DMS153 (cell line): ENCODE measurements around the gene TAF8.

Experiments
- DNase-seq: peaks from one replicate; lab custom pipeline; 2025; lab: John Stamatoyannopoulos, UW

Gene TAF8

GRCh38 chr6:42095776-42096541, 45.6 kb downstream of the TAF8 start:
- DNase-seq, result no peak

- no peak for DNase-seq
Observed at GRCh38 chr6:42099340-42100028, 49.2 kb downstream of the TAF8 start.

DNA sequence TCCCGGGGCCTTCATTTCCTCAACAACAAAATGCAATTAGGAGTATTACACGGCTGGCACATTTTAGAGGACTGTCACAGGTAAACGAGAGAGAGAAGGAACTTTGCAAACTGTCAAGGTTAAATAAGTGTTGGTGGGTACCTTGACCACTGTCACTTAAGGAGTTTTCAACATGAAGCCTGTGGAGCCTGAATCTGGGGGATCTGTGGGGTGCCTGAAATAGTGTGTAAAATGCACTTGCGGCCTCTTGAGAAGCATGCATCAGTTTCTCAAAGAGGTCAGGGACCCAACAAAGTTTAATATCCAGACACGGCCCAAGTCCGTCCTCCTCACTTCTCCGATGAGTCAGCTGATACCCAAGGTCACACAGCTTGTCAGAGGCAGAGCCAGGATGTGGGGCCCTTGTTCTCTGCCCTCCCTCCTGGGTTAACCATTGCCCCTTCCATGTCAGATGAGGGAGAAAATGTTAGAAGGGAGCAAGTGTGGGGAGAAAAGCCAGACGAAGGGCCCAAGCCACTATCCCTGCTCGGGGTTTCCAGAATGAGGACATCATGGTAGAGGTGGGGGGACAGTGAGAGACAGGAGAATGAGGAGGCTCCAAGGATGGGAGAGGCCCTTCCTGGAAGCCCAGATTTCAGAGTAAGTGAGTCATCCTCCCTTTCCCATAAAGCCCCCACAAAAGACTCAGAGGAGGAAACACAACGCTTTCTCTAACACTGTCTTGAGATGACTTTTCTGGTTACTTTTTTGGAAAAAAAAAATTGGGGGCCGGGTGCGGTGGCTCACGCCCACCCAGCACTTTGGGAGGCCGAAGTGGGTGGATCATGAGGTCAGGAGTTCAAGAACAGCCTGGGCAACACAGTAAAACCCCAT, 49.9 kb downstream of the TAF8 start:
- no peak for DNase-seq

- DNase-seq, result no peak
Observed at GRCh38 chr6:42101186-42101657, 50.9 kb downstream of the TAF8 start.

DNA sequence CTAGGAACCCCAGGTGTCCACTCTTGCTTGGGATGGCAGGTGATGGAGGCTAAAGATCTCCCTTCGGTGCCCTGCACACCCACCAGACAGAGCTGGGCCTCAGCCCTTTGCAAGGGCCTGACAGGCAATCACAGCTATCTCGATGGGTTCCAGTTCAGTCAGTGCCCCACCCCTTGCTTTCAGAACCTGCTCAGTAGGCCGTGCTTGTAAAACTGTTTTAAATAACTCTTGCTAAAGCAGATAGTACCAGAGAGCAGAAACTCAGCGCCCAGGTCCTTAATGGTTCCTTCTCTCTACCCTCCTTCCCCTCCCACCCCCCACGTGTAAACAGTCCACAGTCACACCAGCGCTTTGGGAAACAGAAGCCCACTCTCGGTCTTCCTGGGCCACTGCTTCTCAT, 52.9 kb downstream of the TAF8 start:
- no peak for DNase-seq

DNA sequence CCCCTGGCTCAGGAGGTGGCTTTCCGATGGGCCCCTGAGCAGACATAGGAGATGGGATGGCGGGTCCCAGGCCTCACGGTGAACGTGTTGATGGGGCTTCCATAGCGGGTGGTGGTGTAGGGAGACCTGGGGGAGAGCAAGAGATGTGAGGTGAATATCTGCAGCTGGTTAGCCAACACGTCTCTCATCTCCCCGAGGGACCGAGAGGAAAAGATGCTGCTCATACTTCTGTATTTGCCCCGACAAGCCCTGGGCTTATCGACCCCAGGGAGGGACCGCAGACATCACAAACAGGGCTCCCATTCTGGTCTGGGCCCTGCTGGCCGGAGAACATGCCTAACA, 53.4 kb downstream of the TAF8 start:
- DNase-seq, result no peak

GRCh38 chr6:42104095-42104803, 53.9 kb downstream of the TAF8 start:
- no peak for DNase-seq

GRCh38 chr6:42104804-42105125, 54.4 kb downstream of the TAF8 start:
- DNase-seq, result no peak

DNA sequence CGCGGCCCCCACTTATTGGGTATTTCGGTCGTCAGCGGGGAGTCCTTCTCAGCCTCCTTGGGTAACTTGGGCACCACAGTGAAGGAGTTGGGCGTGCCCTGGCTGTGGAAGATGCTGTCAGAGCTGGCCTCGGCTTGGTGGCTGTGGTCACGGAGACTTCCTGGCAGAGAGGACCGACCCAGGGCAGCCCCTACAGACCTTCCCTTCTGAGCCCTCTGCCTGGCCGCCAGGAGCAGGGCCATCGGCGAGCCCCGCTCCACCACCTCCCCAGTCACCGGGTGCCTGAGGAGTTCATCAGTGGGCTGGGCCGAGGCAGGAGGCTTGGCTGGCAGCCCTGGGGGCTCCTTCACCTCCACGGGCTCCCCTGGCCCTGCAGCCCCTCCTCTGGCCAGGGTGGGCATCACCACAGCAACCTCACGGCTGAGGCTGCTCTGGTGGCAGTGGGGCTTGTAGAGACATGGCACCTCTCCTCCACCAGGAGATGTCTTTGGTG, 54.9 kb downstream of the TAF8 start:
- DNase-seq, result no peak

GRCh38 chr6:42105709-42106108, 55.4 kb downstream of the TAF8 start:
- no peak for DNase-seq

- no peak for DNase-seq
Observed at GRCh38 chr6:42106112-42107023, 56.0 kb downstream of the TAF8 start.

DNA sequence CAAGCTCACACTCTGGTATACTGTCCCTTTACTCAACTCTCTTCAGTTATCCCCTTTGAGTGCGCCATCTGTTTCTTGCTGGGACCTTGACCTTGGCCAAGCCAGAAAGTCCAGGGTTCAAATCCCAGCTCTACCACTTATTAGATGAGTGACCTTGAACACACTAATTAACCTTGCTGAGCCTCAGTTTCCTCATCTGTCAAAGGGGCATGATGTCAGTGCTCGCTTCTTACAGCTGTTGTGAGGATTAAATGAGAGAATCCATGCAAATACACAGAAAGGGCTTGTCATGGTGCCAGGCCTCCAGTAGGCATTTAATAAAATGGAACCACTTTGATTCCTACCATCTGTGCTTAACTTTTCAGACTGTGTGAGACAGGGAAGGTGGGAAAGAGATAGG, 57.7 kb downstream of the TAF8 start:
- DNase-seq, result no peak

DNA sequence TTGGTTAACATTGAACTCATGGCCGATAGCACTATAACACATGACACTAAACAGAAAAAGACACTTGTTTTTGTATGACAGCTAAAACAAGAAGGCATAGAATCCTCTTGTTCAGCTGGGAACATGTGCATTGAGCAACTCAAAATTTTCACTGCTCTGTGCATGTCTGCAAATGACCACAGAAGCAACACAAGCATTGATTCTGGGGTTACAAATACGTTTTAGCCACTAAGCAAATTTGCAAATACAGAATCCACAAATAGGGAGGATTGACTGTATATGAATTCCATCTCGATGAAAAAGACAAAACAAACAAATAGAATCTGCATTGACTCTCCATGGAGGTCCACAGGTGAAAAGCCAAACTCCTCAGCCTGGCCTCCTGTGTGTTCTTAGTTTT, 60.4 kb downstream of the TAF8 start:
- DNase-seq, result no peak

GRCh38 chr6:42112351-42112750, 62.0 kb downstream of the TAF8 start:
- DNase-seq, result no peak

DNA sequence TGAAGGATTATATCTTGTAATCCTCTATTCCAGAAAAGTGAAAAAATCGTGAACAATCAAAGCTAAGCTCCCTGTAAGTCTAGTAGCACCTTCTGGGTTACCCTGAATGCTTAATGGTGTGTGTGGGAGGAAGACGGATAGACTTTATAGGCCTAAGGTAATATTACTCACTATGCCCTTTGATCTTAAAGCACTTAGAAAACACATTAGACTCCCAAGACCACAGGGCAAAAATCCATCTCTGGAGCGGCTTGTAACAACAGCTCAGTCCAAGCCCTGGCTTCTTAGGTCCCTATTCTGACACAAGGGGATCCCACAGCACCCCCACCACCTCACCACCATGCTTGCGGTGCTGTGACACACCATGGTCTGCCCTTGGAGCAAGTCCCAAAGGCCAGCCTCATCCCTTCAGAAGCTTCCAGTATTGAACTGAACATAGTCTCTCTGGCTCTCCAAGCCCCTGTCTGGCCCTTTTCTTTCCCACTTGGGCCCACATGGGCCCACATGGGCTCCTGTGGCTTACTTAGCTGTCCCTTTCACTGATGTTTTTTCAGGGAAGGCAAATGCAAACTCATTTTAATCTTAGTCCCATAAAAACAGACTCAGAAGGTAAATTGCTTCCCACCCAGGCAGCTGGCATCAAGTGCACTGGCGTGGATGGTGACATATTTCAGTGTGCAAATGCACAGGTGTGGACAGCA, 63.8 kb downstream of the TAF8 start:
- no peak for DNase-seq

GRCh38 chr6:42117843-42118161, 67.5 kb downstream of the TAF8 start:
- DNase-seq, result no peak

DNA sequence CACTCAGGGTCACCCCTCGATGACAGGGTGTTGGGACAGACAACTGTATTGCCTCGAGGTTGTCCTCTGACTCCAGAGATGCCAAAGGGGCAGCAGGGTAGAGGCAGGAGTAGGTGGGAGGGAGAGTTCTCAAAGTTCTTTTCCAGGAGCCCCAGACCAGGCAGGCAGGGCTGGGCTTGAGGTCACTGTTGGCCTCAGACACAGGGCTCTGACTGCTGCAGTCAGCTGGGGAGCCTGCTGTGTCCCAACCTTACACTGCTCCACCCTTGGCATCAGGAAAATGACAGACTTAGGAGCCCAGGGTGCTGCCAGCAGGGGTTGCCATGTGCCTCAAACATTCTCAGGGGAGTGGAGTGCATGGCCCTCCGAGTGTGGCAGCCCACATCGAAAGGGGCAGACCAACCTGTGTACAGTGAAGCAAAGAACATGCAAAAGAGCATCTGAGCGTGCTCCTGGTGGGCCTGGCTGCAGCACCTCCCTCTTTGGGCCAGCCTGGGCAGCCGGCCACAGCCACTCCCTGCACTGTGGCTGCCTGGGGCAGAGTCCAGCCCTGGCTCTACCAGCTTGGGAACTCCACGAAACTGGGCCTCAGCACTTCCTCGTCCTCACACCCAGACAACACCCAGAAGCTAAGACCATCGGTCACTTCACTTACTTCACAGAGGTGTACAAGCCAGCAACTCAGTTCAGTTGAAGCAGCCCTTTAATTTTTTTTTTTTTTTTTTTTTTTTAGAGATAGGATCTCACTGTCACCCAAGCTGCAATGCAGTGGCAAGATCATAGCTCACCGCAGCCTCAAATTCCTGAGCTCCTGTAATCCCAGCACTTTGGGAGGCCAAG, 68.1 kb downstream of the TAF8 start:
- DNase-seq, result no peak

GRCh38 chr6:42120895-42121865, 70.9 kb downstream of the TAF8 start:
- no peak for DNase-seq
